Adrenal gland (tissue), 12 donors: ENCODE data around the gene ZFAND6. TPM values are rescaled to one million over a fixed set of nuclear protein-coding genes. Genes with fewer than 3 reads are reported as not detected.

Experiments
- DNase-seq, 7 donors: peaks; one replicate each; pipeline ENCODE4 v3.0.0-alpha.2; 2019 to 2020
- H3K27ac ChIP-seq, 5 donors: fragments of 200-600 bp; sonication (generic) in 4 of 5; 1 replicate in 3 of 5; 2 replicates in 2 of 5; pipeline versions ENCODE4 v1.5.1 to v1.8.0; 2016 to 2020; ENCODE audit warnings: mild to moderate bottlenecking in 1 of 5
- H3K27me3 ChIP-seq: fragments of 200-600 bp; 2 replicates; pipeline ENCODE4 v1.8.0; 2021
- H3K36me3 ChIP-seq, 2 donors: fragments of 200-600 bp; replicated peaks in 1 of 2; 1 replicate in 1 of 2; 2 replicates in 1 of 2; pipeline versions ENCODE4 v1.5.1 to v1.8.0; 2018 to 2022
- H3K4me1 ChIP-seq, 2 donors: fragments of 200-600 bp; replicated peaks in 1 of 2; 1 replicate in 1 of 2; 2 replicates in 1 of 2; pipeline versions ENCODE4 v1.5.1 to v1.8.0; 2018 to 2021
- H3K4me3 ChIP-seq, 4 donors: fragments of 200-600 bp; sonication (generic) in 3 of 4; one replicate each; pipeline ENCODE4 v1.5.1; 2016 to 2018
- H3K9me3 ChIP-seq, 3 donors: fragments of 200-600 bp; sonication (generic) in 1 of 3; replicated peaks in 1 of 3; 1 replicate in 2 of 3; 2 replicates in 1 of 3; pipeline versions ENCODE4 v1.5.1 to v1.8.0; 2016 to 2021
- POLR2A ChIP-seq, 2 donors: fragments of 450-650 bp; IDR thresholded peaks; one replicate each; pipeline ENCODE4 v1.6.1; 2017; ENCODE audit warnings: antibody characterized with exemption in 2 of 2, mild to moderate bottlenecking in 2 of 2, moderate library complexity in 1 of 2
- WGBS, 4 donors: extraction: QIAGEN DNeasy Blood & Tissue Kit in 2 of 4; methylation state at CpG; one replicate each; pipeline versions ENCODE4 v1.1.5 to v1.1.7; 2013 to 2017; 5-methylcytosine and 5-hydroxymethylcytosine counted together
- intact Hi-C, 2 donors: fragments of 100-400 bp; cut with DNase I; formaldehyde crosslinking; loops; one replicate each; pipeline versions ENCODE4 v1.14.1 to v1.15.0; 2022 to 2023
- polyA plus RNA-seq, 3 donors: library from polyadenylated mRNA; stranded (reverse); fragments of 200-250 nt in 2 of 3; fragments of 350-450 nt in 1 of 3; fragmentation: Illumina TruSeq in 1 of 3; extraction: RNeasy Lipid Tissue Mini Kit (QIAGEN cat#74804) in 1 of 3; gene quantifications; one replicate each; pipeline ENCODE4 v1.2.3, GENCODE V29; 2013 to 2014
- total RNA-seq, 9 donors: library from RNA; depleted of rRNA in 4 of 9; stranded (reverse); fragments of >200 nt in 4 of 9; fragments of 120-200 nt in 1 of 9; fragmentation: NEBNext Ultra II Directional in 1 of 9; extraction: Animal tissue kit (Norgen Biotek cat#: 25700) in 1 of 9; gene quantifications; one replicate each; pipeline versions ENCODE4 v1.1.0 to v1.2.4, GENCODE V29; 2013 to 2023
- TF ChIP-seq, protein P1 (sequence below), 6 experiments: fragments of 450-650 bp in 4 of 6; fragments of 200-600 bp in 2 of 6; sonication (generic) in 1 of 6; IDR thresholded peaks; 1 replicate in 5 of 6; 2 replicates in 1 of 6; pipeline versions ENCODE4 v1.5.1 to v1.8.0; 2016 to 2021; ENCODE audit warnings: antibody characterized with exemption in 6 of 6, mild to moderate bottlenecking in 2 of 6, moderate library complexity in 1 of 6
- donor health status: healthy with polysubstance abuse.
- donor health status: Bipolar disorder and iron deficiency.
- donor health status: DM: yes; HTN: yes; CAD: no.
- donor health status: DM: no; HTN: no; CAD: no.
- donor health status: DM: no; HTN: no; CAD: no.
- donor health status: DM: yes; HTN: yes; CAD: no.

Gene ZFAND6
- total and polyA plus RNA-seq, 12 donors: 46.5 to 197 (median 105) TPM

DNA sequence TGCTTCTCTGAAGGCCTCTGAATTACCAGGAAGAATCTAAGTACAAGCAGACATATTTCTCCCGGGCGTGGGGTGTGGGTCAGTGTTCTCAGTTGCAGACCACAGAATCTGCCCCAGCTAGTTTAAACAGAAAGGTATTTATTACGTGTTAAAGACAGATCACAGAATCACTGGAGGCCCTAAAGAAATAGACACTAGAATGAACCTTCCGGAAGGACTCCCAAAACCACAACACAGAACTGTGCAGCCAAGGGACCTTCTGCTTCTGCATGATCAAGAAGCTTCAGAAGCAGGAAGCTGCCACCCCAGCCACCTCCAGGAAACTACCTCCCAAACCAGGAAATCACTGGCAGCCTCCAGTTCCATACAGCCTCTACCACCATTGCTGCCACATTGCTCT, 32.7 kb upstream of the ZFAND6 start:
- no peak overlapping the region for H3K27ac ChIP-seq
- no peaks in the 10 kb centered on the region for H3K9me3 ChIP-seq
- no peak for TF ChIP-seq POLR2A (IDR thresholded peaks at IDR 0.05)
- TF ChIP-seq, protein P1, sequence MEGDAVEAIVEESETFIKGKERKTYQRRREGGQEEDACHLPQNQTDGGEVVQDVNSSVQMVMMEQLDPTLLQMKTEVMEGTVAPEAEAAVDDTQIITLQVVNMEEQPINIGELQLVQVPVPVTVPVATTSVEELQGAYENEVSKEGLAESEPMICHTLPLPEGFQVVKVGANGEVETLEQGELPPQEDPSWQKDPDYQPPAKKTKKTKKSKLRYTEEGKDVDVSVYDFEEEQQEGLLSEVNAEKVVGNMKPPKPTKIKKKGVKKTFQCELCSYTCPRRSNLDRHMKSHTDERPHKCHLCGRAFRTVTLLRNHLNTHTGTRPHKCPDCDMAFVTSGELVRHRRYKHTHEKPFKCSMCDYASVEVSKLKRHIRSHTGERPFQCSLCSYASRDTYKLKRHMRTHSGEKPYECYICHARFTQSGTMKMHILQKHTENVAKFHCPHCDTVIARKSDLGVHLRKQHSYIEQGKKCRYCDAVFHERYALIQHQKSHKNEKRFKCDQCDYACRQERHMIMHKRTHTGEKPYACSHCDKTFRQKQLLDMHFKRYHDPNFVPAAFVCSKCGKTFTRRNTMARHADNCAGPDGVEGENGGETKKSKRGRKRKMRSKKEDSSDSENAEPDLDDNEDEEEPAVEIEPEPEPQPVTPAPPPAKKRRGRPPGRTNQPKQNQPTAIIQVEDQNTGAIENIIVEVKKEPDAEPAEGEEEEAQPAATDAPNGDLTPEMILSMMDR (IDR thresholded peaks at IDR 0.05): no peak
- intact Hi-C loops: no loop called here
- H3K4me1 ChIP-seq: no peaks in the 10 kb centered on the region
- H3K27me3 ChIP-seq: no peaks in the 10 kb centered on the region
- peak in 1 of 7 donors; percentile 29 for DNase-seq
- H3K36me3 ChIP-seq: no peaks in the 10 kb centered on the region
- WGBS, 4 donors: 90 to 95% (median 93%) methylated on average over 4 of the region's 4 CpGs
- H3K4me3 ChIP-seq: no peak overlapping the region

DNA sequence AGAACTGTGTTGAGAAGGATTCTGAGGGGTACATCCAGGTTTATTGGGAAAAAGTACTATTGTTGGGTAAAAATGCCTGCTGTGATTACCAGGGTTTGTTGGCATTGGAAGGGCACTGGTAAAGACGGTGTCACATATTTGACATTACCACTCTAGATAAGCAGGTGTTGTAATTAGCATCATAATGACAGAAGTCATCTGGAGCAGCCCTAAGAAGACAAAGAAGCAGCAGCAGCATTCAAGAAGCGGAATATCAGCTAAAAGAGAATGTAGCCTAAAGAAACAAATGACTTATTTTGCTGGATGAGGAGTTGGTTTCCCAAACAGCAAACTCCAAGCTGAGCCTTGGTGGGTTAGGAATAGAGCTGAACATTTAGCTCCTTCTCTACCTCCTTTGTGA, 30.5 kb upstream of the ZFAND6 start:
- peaks cover 5 to 8% of the 10 kb centered on the region in 2 donors for H3K4me1 ChIP-seq
- intact Hi-C loops: no loop called here
- H3K27me3 ChIP-seq: no peaks in the 10 kb centered on the region
- no peak for TF ChIP-seq POLR2A (IDR thresholded peaks at IDR 0.05)
- TF ChIP-seq, protein P1 (IDR thresholded peaks at IDR 0.05): no peak
- no peak for DNase-seq
- no peak overlapping the region for H3K4me3 ChIP-seq
- H3K27ac ChIP-seq: no peak overlapping the region
- no peaks in the 10 kb centered on the region for H3K9me3 ChIP-seq
- H3K36me3 ChIP-seq: no peaks in the 10 kb centered on the region
- 80 to 92% (median 85%) methylated on average over 2 of the region's 2 CpGs for WGBS, 4 donors

DNA sequence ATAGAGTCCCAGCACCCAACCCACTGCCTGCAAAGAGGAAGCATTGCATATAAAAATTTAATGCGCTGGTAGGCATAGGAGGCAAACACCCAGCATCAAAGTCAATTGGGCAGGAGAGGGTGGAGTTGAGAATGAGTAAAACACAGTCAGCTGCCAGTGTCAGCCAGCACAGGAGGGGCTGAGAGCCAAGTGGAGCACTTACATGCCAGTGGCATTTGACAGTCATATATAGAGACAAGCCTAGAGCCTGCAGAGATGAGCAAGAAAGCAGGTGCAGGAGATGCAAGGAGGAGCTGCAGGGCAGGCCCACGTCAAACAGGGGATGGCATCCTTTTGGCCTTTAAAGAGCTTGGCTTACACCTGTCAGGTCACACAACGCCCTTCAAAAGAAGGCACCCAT, 27.6 kb upstream of the ZFAND6 start:
- no peaks in the 10 kb centered on the region for H3K9me3 ChIP-seq
- intact Hi-C loops: no loop called here
- H3K27me3 ChIP-seq: no peaks in the 10 kb centered on the region
- H3K4me1 ChIP-seq: peaks cover 5 to 8% of the 10 kb centered on the region in 2 donors
- H3K4me3 ChIP-seq: no peak overlapping the region
- WGBS, 4 donors: 66 to 92% (median 73%) methylated on average over 3 of the region's 3 CpGs
- DNase-seq: peak in 1 of 7 donors; percentile 18
- H3K36me3 ChIP-seq: no peaks in the 10 kb centered on the region
- no peak overlapping the region for H3K27ac ChIP-seq
- TF ChIP-seq POLR2A (IDR thresholded peaks at IDR 0.05): no peak
- TF ChIP-seq, protein P1 (IDR thresholded peaks at IDR 0.05): no peak

DNA sequence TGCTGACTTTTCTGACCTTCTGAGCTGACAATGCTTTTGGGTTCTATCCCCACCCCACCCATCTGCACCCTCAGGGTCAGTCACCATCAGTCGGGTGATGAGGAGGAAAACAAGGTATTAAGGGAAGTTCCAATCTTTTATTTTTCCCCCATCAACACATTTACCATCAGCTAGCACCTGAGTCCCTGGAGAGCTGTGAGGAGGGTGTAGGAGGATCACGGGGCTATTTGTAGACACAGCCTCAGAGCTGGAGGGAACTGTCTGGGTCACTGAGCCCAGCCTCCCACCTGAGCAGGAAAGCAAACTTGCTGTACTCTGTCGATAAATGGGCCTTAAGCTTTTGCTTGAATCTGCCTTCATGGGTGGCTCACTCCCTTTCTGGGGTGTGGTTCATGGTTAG, 24.8 kb upstream of the ZFAND6 start:
- Histone ChIP-seq H3K4me1 (peaks cover 5 to 8% of the 10 kb centered on the region in 2 donors), H3K4me3 (no peak overlapping the region), H3K9me3 (no peaks in the 10 kb centered on the region), H3K27me3 (no peaks in the 10 kb centered on the region), H3K27ac (no peak overlapping the region), H3K36me3 (no peaks in the 10 kb centered on the region)
- intact Hi-C loops: no loop called here
- WGBS, 4 donors: 86 to 93% (median 90%) methylated on average over 2 to 3 of the region's 3 CpGs
- no peak for TF ChIP-seq POLR2A (IDR thresholded peaks at IDR 0.05)
- TF ChIP-seq, protein P1 (IDR thresholded peaks at IDR 0.05): no peak
- DNase-seq: no peak
